Fibroblast of skin of right biceps (primary cell): ENCODE results near the gene PERCC1.
A peak's percentile ranks its signal among the peaks of the same experiment; 100 is the strongest.
"Not testable (repeated sequence)": the region's sequence is repeated elsewhere in the genome, so short reads cannot be mapped to it uniquely, and the experiment has no call there.

Experiments used
- DNase-seq: peaks from one replicate; pipeline ENCODE4 v3.0.0-alpha.2; 2013

PERCC1 gene

GRCh38 chr16:1470481-1471251, 39.8 kb downstream of the PERCC1 start:
- DNase-seq = no peak

GRCh38 chr16:1471569-1472194, 40.8 kb downstream of the PERCC1 start:
- DNase-seq = no peak

- DNase-seq = no peak
These were observed 42.1 kb downstream of the PERCC1 start for GRCh38 chr16:1472974-1473373.

GRCh38 chr16:1474082-1474795, 43.4 kb downstream of the PERCC1 start:
- DNase-seq = no peak

GRCh38 chr16:1474796-1475551, 44.1 kb downstream of the PERCC1 start, which contains the start of gene CLCN7:
CLCN7 (minus strand) TSS chr16:1475028; CDS start chr16:1474974, 54 bp downstream.
- peak; percentile 86 for DNase-seq

DNA sequence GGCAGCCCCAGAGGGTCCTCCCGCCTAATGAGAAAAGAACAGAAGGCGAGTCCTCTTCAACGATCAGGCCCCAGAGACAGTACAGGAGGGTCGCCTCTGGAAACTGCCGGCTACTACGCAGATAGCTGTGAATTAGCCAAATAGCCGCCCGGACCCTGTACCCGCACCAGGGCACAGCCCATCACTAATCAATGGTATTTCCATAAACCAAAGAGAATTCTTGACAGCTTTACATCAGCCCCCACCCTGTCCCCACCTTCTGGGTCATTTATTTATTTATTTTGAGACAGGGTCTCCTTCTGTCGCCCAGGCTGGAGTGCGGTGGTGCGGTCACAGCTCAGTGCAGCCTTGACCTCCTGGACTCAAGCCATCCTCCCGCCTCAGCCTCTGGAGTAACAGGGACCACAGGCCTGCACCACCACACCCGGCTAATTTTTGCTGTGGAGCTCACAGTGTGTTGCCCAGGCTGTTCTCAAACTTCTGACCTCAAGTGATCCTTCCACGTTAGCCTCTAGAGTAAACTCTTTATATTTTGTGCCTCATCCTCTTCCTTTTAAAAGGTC, 44.8 kb downstream of the PERCC1 start:
- DNase-seq = no peak

DNA sequence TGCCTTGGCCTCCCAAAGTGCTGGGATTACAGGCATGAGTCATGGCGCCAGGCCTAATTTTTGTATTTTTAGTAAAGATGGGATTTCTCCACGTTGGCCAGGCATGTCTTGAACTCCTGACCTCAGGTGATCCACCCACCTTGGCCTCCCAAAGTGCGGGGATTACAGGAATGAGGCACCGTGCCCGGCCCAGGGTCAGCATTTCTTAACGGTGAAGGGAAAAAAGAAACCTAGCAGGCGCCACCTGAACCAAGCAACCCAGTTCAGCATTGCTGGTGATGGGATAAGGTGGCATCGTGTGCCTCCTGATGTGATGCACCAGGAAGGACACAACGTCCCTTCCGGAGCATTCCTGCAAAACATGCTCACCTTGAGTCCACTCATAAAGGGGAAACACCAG, 46.2 kb downstream of the PERCC1 start:
- no peak for DNase-seq

DNA sequence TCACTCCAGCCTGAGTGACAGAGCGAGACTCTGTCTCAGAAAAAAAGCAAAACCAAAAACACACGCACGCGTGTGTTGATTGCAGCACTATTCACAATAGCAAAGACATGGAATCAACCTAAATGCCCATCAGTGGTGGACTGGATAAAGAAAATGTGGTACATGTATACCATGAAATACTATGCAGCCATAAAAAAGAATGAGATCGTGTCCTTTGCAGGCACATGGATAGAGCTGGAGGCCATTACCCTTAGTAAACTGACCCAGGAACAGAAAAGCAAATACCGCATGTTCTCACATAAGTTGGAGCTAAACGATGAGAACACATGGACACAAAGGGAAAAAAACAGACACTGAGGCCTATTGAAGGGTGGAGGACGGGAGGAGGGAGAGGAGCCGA, 48.1 kb downstream of the PERCC1 start:
- not testable (repeated sequence) for DNase-seq

GRCh38 chr16:1481906-1482835, 51.3 kb downstream of the PERCC1 start:
- DNase-seq = no peak
